K562 (cell line): Measurements from ENCODE around the gene MADD. TPM values are rescaled to one million over a fixed set of nuclear protein-coding genes. Genes with fewer than 3 reads are reported as not detected.

Experiments used
- DACH1 ChIP-seq: fragments of 450-650 bp; IDR thresholded peaks from 2 replicates; pipeline ENCODE4 v1.6.1; 2018; ENCODE audit not compliant: partially characterized antibody
- HLTF ChIP-seq: fragments of 450-650 bp; IDR thresholded peaks from 2 replicates; pipeline ENCODE4 v1.6.1; 2016
- JUN ChIP-seq, 2 experiments: sonication (generic) in 1 of 2; formaldehyde crosslinking in 1 of 2; IDR thresholded peaks; 2 replicates each; pipeline versions ENCODE4 v1.6.1 to v1.8.0; 2012 to 2022; ENCODE audit warnings: borderline replicate concordance in 2 of 2, mild to moderate bottlenecking in 2 of 2, improper control_type of control experiment in 1 of 2, low read depth in 1 of 2, low read length in 1 of 2, missing genetic modification reagents in 1 of 2
- MCM3 ChIP-seq: fragments of 450-650 bp; IDR thresholded peaks from 2 replicates; pipeline ENCODE4 v1.6.1; 2016
- NFATC3 ChIP-seq: fragments of 450-650 bp; IDR thresholded peaks from 2 replicates; pipeline ENCODE4 v1.6.1; 2017; ENCODE audit warnings: mild to moderate bottlenecking
- NR3C1 ChIP-seq: sonication (generic); formaldehyde crosslinking; IDR thresholded peaks from 2 replicates; pipeline ENCODE4 v1.8.1; 2022; ENCODE audit warnings: missing genetic modification reagents
- RFX5 ChIP-seq: IDR thresholded peaks from 2 replicates; pipeline ENCODE4 v1.6.1; 2011; ENCODE audit warnings: low read depth, mild to moderate bottlenecking, improper control_type of control experiment, low read length
- SNRNP70 ChIP-seq: fragments of 200-400 bp; formaldehyde crosslinking; optimal IDR thresholded peaks from 2 replicates; pipeline ENCODE3; 2017; ENCODE audit warnings: low read depth, low read length
- polyA plus RNA-seq, 8 experiments: library from polyadenylated mRNA; depleted of rRNA in 4 of 8; stranded (reverse) in 5 of 8; unstranded in 3 of 8; fragments of >200 nt; fragmentation: Nextera tagmentation in 2 of 8; fragmentation: Illumina TruSeq in 1 of 8; extraction: Ambion mirVana in 2 of 8; extraction: Trizol in 1 of 8; gene quantifications; 2 replicates each; pipeline versions ENCODE4 v1.2.1 to v1.2.3, GENCODE V29; 2011 to 2014; ENCODE audit warnings: inconsistent platforms in 1 of 8, missing spikeins in 1 of 8
- total RNA-seq, 7 experiments: library from RNA; depleted of rRNA in 6 of 7; stranded (reverse); fragments of >200 nt in 6 of 7; fragmentation: Illumina TruSeq in 2 of 7; extraction: Trizol in 2 of 7; gene quantifications; 2 replicates each; pipeline versions ENCODE4 v1.2.1 to v1.2.3, GENCODE V29; 2011 to 2021; ENCODE audit warnings: low replicate concordance in 1 of 7
- TF ChIP-seq, protein P1 (sequence below): fragments of 450-650 bp; IDR thresholded peaks from 2 replicates; pipeline ENCODE4 v1.7.0; 2016; ENCODE audit warnings: borderline replicate concordance
- TF ChIP-seq, protein P2 (sequence below): IDR thresholded peaks from 3 replicates; pipeline ENCODE4 v1.6.1; 2011; ENCODE audit warnings: borderline replicate concordance, mild to moderate bottlenecking, moderate library complexity; ENCODE audit not compliant: insufficient read length; ENCODE audit errors: extremely low read depth

The MADD gene
- total and polyA plus RNA-seq, 9 of the 15 experiments (the other 6 are each of a cell fraction or from before 2014, with no cell fraction given): 0.68 to 57.6 (median 33.6) TPM

DNA sequence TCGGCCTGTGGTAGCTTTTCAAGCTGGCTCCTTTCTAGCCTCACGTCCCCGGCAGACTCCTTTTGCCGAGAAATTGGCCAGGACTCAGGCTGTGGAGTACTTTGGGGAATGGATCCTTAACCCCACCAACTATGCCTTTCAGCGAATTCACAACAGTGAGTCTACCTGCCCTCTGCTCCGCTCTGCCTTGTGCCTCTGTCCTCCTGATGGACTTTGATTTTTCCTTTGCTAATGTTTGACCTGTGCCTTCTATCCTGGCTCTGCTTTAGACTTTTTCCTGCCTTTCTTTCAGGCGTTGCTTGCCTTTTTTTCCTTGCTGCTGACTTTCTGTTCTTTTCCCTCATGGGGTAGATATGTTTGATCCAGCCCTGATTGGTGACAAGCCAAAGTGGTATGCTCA, 12.5 kb downstream of the MADD start (continued):
- TF ChIP-seq HLTF (no peak), JUN (IDR thresholded peaks at IDR 0.05; ENCODE audit: borderline replicate concordance, low read depth, low read length) (no peak), JUN (CRISPR knock-in tag; IDR thresholded peaks at IDR 0.05; ENCODE audit: borderline replicate concordance) (no peak), MCM3 (no peak), NFATC3 (no peak), DACH1 (no peak), RFX5 (no peak), NR3C1 (CRISPR knock-in tag) (no peak), SNRNP70 (no peak)
- TF ChIP-seq, protein P1, sequence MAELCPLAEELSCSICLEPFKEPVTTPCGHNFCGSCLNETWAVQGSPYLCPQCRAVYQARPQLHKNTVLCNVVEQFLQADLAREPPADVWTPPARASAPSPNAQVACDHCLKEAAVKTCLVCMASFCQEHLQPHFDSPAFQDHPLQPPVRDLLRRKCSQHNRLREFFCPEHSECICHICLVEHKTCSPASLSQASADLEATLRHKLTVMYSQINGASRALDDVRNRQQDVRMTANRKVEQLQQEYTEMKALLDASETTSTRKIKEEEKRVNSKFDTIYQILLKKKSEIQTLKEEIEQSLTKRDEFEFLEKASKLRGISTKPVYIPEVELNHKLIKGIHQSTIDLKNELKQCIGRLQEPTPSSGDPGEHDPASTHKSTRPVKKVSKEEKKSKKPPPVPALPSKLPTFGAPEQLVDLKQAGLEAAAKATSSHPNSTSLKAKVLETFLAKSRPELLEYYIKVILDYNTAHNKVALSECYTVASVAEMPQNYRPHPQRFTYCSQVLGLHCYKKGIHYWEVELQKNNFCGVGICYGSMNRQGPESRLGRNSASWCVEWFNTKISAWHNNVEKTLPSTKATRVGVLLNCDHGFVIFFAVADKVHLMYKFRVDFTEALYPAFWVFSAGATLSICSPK: no peak
- TF ChIP-seq, protein P2, sequence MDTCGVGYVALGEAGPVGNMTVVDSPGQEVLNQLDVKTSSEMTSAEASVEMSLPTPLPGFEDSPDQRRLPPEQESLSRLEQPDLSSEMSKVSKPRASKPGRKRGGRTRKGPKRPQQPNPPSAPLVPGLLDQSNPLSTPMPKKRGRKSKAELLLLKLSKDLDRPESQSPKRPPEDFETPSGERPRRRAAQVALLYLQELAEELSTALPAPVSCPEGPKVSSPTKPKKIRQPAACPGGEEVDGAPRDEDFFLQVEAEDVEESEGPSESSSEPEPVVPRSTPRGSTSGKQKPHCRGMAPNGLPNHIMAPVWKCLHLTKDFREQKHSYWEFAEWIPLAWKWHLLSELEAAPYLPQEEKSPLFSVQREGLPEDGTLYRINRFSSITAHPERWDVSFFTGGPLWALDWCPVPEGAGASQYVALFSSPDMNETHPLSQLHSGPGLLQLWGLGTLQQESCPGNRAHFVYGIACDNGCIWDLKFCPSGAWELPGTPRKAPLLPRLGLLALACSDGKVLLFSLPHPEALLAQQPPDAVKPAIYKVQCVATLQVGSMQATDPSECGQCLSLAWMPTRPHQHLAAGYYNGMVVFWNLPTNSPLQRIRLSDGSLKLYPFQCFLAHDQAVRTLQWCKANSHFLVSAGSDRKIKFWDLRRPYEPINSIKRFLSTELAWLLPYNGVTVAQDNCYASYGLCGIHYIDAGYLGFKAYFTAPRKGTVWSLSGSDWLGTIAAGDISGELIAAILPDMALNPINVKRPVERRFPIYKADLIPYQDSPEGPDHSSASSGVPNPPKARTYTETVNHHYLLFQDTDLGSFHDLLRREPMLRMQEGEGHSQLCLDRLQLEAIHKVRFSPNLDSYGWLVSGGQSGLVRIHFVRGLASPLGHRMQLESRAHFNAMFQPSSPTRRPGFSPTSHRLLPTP: no peak
